Right renal cortex interstitium (tissue), 3 donors: Measurements from ENCODE around the gene AMIGO3. TPM values are rescaled to one million over a fixed set of nuclear protein-coding genes. Genes with fewer than 3 reads are reported as not detected.

ENCODE experiments used
- DNase-seq, 3 donors: peaks; one replicate each; pipeline ENCODE4 v3.0.0-alpha.2; 2013; ENCODE audit warnings: low read depth in 3 of 3, low spot score in 2 of 3
- polyA plus RNA-seq, 3 donors: library from polyadenylated mRNA; unstranded; fragments of 120-200 nt; gene quantifications; one replicate each; pipeline ENCODE4 v1.2.1, GENCODE V29; 2013; ENCODE audit not compliant: insufficient read length in 3 of 3

AMIGO3 gene
- polyA plus RNA-seq, 3 donors, result 0.93 to 1.5 (median 1.0) TPM

GRCh38 chr3:49671291-49672288 lies 47.9 kb downstream of the AMIGO3 start:
- DNase-seq, result peak in 1 of 3 donors; percentile 62

DNA sequence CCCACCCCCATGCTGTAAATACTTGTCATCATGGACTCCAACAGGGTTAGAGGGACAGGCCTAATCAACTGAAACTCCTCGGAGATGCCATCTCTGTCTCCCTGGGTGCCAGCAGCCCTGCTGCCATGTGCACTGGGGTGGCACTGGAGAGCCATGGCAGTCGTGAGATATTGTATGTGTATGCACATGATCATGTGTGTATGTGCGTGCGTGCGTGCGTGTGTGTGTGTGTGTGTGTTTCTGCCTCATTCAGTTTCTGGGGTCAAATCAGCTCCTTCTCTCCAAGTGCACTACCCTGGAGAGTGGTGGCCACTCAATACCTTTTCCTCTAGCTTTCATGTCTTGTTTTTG lies 48.6 kb downstream of the AMIGO3 start:
- DNase-seq, result no peak

DNA sequence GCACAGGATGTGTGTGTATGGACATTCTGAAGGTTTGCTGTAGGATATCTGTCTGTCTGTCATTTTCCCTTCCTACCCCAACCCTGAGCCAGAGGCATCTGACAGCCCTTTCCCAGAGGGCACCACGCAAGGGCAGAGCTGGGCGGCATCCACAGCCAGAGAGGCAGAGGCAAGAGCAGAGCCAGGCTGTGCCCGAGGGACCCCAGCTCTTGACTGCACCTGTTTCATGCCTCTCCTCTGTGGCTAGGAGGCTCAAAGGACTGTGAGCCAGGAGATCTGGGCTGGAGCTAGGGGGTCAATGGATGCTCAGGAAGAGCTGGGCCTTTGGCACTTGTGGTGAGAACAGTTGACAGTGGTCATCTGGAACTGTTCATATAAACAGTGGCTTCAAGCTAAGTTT lies 50.1 kb downstream of the AMIGO3 start:
- no peak for DNase-seq

DNA sequence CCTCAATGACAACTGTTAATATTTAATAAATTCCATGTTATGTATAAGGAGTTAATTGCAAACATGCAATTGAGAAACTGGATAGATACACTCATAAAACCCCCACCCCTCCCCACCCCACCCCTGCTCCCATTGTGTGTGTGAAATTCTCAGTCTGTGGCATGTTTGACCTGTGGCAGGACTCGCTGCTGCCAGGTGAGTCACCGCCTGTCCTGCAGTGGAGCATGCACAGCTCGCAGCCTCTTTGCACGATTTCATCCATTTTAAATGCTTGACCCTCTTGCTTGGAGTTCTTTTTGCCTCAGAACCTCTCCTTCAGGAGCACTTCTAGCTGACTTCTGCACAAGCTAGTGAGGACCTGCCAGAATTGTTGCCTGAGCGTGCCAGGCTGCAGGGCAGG lies 50.6 kb downstream of the AMIGO3 start:
- no peak for DNase-seq

GRCh38 chr3:49668414-49668797 lies 51.1 kb downstream of the AMIGO3 start:
- no peak for DNase-seq

DNA sequence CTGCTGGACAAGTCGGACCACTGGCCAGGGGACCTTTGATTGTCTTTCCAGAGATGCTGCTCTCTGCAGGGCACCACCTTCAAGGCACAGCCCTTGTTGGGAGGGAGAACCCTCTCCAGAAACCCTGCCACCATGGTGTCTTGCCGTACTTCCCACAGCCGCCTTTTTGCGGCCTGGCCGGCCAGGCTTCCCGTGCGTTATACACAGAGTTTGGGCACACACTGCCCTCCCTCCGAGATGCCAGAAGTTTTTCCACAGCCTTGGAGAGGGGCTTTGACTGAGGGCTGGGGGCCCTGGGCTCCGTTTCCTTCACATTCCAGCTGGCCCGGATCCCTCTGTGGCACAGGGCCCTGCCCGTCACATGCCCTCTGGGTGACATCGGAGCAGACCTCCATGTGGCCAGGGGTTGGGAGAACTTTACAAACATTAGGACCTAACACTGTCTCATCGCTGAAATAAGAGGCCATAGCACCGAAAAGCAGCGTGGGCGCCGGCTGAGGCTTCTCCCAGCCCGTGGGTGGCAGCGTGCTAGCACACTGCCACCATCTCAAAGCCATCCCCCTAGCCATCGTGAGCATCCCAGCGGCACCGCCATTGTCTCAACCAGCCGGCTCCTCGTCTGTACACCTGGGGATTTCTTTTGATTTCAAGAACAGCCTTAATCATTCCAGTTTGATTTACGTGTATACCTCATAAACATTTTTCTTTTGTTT lies 51.6 kb downstream of the AMIGO3 start:
- DNase-seq, result no peak

Other genes starting within 250 kb of the AMIGO3 start
- gene DAG1, start 249.4 kb downstream of the AMIGO3 start, polyA plus RNA-seq, result 100 to 1,000 TPM; 108 to 113 (median 110) TPM
- 1 to 10 TPM in 2 of 3 donors, under 1 TPM in 1; 0.93 to 1.6 (median 1.1) TPM for gene BSN, start 165.2 kb downstream of the AMIGO3 start, polyA plus RNA-seq
- 100 to 1,000 TPM; 147 to 178 (median 155) TPM for gene APEH, start 45.3 kb downstream of the AMIGO3 start, polyA plus RNA-seq
- 100 to 1,000 TPM in 2 of 3 donors, 10 to 100 TPM in 1; 93.8 to 176 (median 110) TPM for gene MST1, start 30.2 kb downstream of the AMIGO3 start, polyA plus RNA-seq
- gene RNF123, start 30.1 kb downstream of the AMIGO3 start, polyA plus RNA-seq, result 10 to 100 TPM; 34.3 to 38.2 (median 35.8) TPM
- gene GMPPB, start 4.3 kb upstream of the AMIGO3 start, polyA plus RNA-seq, result 10 to 100 TPM; 10.7 to 14.1 (median 12.8) TPM
- 10 to 100 TPM; 52.5 to 60.9 (median 55.7) TPM for gene IP6K1, start 66.9 kb upstream of the AMIGO3 start, polyA plus RNA-seq
- gene CDHR4, start 80.2 kb upstream of the AMIGO3 start, polyA plus RNA-seq, result not detected
- 10 to 100 TPM; 10.3 to 12.4 (median 10.6) TPM for gene INKA1, start 83.6 kb upstream of the AMIGO3 start, polyA plus RNA-seq
- gene UBA7, start 94.3 kb upstream of the AMIGO3 start, polyA plus RNA-seq, result 10 to 100 TPM; 29.6 to 37.4 (median 31.6) TPM
- 1 to 10 TPM; 8.4 to 9.8 (median 8.8) TPM for gene TRAIP, start 136.9 kb upstream of the AMIGO3 start, polyA plus RNA-seq
- under 1 TPM in 2 of 3 donors, not detected in 1; 0.11 TPM for gene CAMKV, start 150.2 kb upstream of the AMIGO3 start, polyA plus RNA-seq
- gene MST1R, start 184.2 kb upstream of the AMIGO3 start, polyA plus RNA-seq, result 1 to 10 TPM in 2 of 3 donors, under 1 TPM in 1; 0.62 to 1.8 (median 1.6) TPM
- 1 to 10 TPM; 6.9 to 8.5 (median 7.6) TPM for gene MON1A, start 210.1 kb upstream of the AMIGO3 start, polyA plus RNA-seq
- 100 to 1,000 TPM; 107 to 136 (median 109) TPM for gene RBM6, start 220.5 kb upstream of the AMIGO3 start, polyA plus RNA-seq